GM12872 (cell line): ENCODE measurements around the gene DHRSX.

Experiments
- CTCF ChIP-seq: IDR thresholded peaks from 3 replicates; pipeline ENCODE4 v1.5.1; 2011; ENCODE audit warnings: low read depth, mild to moderate bottlenecking, low read length, moderate library complexity; ENCODE audit not compliant: insufficient read depth

DHRSX gene

DNA sequence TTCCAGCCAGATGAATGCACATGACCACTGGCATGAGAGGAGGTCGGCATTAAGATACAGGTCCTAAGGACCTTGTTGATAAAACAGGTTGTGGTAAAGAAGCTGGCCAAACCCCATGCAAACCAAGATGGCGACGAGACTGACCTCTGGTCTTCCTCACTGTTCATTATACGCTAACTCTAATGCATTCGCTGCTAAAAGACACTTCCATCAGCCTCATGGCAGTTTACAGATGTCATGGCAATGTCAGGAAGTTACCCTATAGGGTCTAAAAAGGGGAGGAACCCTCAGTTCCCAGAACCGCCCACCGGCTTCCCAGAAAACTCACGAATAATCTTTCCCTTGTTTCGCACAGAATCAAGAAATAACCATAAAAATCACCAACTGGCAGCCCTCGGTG is 182.4 kb downstream of the DHRSX start:
- no peak for TF ChIP-seq CTCF

DNA sequence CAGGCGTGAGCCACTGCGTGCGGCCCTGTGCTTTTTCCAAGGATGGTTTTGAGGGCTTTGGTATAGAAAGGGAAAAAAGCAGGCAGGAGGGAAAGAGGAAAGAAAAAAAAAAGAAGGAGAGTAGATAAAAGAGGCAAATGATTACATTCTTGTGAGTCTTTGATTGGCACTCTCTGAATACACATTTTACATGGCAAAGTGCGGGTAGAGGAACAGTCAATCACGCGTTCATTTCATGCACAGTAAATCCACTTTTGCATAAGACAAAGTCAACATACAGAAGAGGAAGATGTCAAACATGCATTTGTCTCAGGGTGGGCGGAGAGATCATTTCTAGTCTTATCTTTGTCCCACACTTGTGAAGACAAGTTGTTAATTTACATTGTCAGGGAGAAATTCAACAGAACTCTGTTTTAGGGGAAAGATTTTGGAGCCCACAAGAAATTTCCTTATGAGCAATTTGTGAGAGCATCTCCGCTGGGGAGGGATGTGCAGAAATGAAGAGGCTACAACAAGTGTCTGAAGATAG is 183.2 kb downstream of the DHRSX start:
- TF ChIP-seq CTCF: no peak

DNA sequence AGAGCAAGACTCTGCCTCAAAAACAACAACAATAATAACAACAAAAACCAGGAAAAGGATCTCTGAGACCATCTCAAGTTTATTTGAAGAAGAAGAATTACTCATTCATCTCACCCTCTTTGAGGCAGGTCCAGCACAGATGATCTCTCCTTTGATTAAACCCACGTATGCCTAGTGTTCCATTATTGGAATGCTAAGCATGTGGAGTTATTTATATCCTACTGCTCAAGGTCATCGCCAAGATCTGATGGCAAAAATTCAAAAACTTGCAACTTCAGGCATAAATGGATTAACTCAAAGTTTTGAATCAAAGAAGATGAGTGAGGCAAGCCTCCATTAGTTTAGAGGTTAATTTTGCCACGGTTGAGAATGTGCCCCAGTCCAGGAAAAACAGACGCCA is 184.2 kb downstream of the DHRSX start:
- TF ChIP-seq CTCF: no peak

- no peak for TF ChIP-seq CTCF
Measured at GRCh38 chrX:2315434-2315833, 185.3 kb downstream of the DHRSX start.

- TF ChIP-seq CTCF: no peak
Measured at GRCh38 chrX:2314831-2315365, 185.9 kb downstream of the DHRSX start.

DNA sequence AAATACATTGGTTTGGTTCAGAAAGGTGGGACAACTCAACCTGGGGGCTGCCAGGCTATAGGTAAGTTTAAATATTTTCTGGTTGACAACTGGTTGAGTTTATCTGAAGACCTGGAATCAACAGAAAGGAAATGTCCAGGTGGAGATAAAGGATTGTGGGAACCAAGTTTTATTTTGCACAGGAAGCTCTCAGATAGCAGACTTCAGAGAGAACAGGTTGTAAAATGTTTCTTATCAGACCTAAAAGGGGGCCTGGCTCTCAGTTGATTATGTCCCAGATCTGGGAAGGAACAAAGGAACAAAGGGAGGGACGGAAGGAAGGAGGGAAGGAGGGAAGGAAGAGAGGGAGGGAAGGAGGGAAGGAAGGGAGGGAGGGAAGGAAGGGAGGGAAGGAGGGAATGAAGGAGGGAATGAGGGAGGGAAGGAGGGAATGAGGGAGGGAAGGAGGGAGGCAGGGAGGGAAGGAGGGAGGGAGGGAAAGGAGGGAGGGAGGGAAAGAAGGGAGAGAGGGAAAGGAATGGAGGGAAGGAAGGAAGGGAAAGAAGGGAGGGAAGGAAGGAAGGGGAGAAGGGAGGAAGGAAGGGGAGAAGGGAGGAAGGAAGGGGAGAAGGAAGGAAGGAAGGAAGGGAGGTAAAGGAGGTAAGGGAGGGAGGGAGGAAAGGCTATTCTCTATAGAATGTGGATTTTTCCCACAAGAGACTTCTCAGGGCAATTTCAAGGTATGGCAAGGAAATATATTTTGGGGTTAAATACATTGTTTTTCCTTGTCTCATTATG is 186.7 kb downstream of the DHRSX start:
- TF ChIP-seq CTCF: no peak

DNA sequence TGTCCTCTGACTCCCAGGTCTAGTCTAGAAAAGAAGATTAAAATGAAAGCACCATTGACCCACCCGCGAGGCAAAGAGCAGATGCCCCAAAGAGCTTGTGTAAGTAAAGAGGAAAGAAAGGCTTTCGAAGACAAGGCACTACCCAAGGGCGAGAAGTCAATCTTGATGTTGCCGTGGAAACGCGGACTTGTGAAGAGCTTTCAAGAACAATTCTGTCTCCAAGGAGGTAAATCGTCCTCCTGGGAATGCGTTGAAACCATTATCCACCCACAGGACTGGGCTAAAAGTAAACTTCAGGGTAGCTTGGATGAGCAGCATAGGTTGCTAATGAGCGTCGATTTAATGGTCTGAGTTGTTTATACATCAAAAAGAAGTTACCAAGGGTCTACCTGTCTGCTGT is 189.3 kb downstream of the DHRSX start:
- no peak for TF ChIP-seq CTCF
